ENCODE data around the gene TELO2.

TELO2 gene

GRCh38 chr16:1537138-1537577 is 44.0 kb downstream of the TELO2 start:
- DNase-seq, result no peak

GRCh38 chr16:1537763-1538289 is 44.7 kb downstream of the TELO2 start:
- no peak for DNase-seq

- DNase-seq, result no peak
Measured at GRCh38 chr16:1538804-1539520, 45.8 kb downstream of the TELO2 start.

- no peak for DNase-seq
Measured at GRCh38 chr16:1539720-1540555, 46.8 kb downstream of the TELO2 start.

- no peak for DNase-seq
Measured at GRCh38 chr16:1540556-1540855, 47.3 kb downstream of the TELO2 start.

GRCh38 chr16:1541293-1542165 is 48.4 kb downstream of the TELO2 start:
- DNase-seq, result no peak

GRCh38 chr16:1542166-1542500 is 49.0 kb downstream of the TELO2 start:
- DNase-seq, result no peak

GRCh38 chr16:1542533-1542932 is 49.4 kb downstream of the TELO2 start:
- DNase-seq, result no peak

GRCh38 chr16:1543085-1543896 is 50.1 kb downstream of the TELO2 start:
- peak; percentile 28 for DNase-seq

GRCh38 chr16:1545044-1546040 is 52.2 kb downstream of the TELO2 start:
- DNase-seq, result no peak

- no peak for DNase-seq
Measured at GRCh38 chr16:1546430-1546829, 53.3 kb downstream of the TELO2 start.

- peak; percentile 17 for DNase-seq
Measured at GRCh38 chr16:1548233-1548632, 55.1 kb downstream of the TELO2 start.

GRCh38 chr16:1548727-1549126 is 55.6 kb downstream of the TELO2 start:
- no peak for DNase-seq

GRCh38 chr16:1550069-1550468 is 56.9 kb downstream of the TELO2 start:
- DNase-seq, result no peak

GRCh38 chr16:1550696-1551095 is 57.5 kb downstream of the TELO2 start:
- DNase-seq, result no peak

GRCh38 chr16:1551166-1551565 is 58.0 kb downstream of the TELO2 start:
- no peak for DNase-seq

- DNase-seq, result no peak
Measured at GRCh38 chr16:1552129-1552528, 59.0 kb downstream of the TELO2 start.

GRCh38 chr16:1553946-1554825 is 61.0 kb downstream of the TELO2 start:
- no peak for DNase-seq

GRCh38 chr16:1554826-1555445 is 61.8 kb downstream of the TELO2 start:
- DNase-seq, result no peak

All from right kidney (tissue), 1 donor.